ENCODE data around the gene CDK18. TPM values are rescaled to one million over a fixed set of nuclear protein-coding genes. Genes with fewer than 3 reads are reported as not detected.

The CDK18 gene
- total RNA-seq, 1 experiment from 2014 or later = 38.5 TPM

DNA sequence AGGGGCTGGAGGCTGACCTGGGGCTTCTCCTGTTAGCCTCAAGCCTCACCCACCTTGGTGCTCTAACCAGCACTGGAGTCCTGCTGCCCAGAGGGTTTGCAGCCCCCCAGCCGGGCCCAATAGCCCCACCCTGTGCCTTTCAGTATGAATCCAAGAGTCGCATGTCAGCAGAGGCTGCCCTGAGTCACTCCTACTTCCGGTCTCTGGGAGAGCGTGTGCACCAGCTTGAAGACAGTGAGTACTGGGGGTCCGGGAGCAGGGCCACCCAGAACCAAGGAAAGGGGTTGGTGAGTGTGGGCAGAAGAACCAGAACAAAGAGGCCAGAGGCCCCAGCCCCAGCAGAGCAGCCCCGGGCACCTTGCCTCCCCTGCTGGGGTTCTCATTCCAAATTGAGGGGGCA, 25.6 kb downstream of the CDK18 start:
- Histone ChIP-seq H2BK5ac (ENCODE audit: insufficient read length, low read length) (no peak overlapping the region), H2AFZ (ENCODE audit: low read length) (no peak overlapping the region), H4K91ac (ENCODE audit: insufficient read length, low read depth, low read length) (no peak overlapping the region), H3K4ac (ENCODE audit: low read depth, low read length) (no peak overlapping the region), H4K20me1 (ENCODE audit: control insufficient read depth, insufficient read depth, insufficient read length) (no peaks in the 10 kb centered on the region), H2BK12ac (ENCODE audit: insufficient read length, low read depth, low read length) (no peak overlapping the region), H3K9ac (ENCODE audit: extremely low read depth, insufficient read length, low read length) (no peak overlapping the region), H3K56ac (ENCODE audit: insufficient read length, low read depth, low read length) (no peak overlapping the region), H4K5ac (ENCODE audit: insufficient read length, low read depth, low read length) (no peak overlapping the region), H2BK120ac (ENCODE audit: low read depth, low read length, poor library complexity, severe bottlenecking) (no peak overlapping the region), H3K9me3 (ENCODE audit: control insufficient read depth, low read depth, low read length) (no peaks in the 10 kb centered on the region), H3K23ac (ENCODE audit: insufficient read length, low read depth, low read length) (no peak overlapping the region), H3K4me1 (ENCODE audit: insufficient read depth, low read length) (no peaks in the 10 kb centered on the region), H3K79me1 (ENCODE audit: insufficient read depth, low read depth, low read length, poor library complexity, severe bottlenecking) (no peaks in the 10 kb centered on the region), H4K8ac (replicated peaks; ENCODE audit: insufficient read length, low read depth, low read length) (no peak overlapping the region), H2BK15ac (ENCODE audit: low read depth, low read length) (no peak overlapping the region), H3T11ph (ENCODE audit: low read length) (no peak overlapping the region), H3K18ac (ENCODE audit: insufficient read length, low read depth, low read length) (no peak overlapping the region), H3K4me2 (ENCODE audit: insufficient read depth, insufficient read length, low read length) (no peak overlapping the region), H3K79me2 (ENCODE audit: insufficient read depth, low read length) (no peaks in the 10 kb centered on the region), H3K14ac (ENCODE audit: insufficient read depth, low read length) (no peak overlapping the region), H3K27ac (ENCODE audit: insufficient read length, low read depth, low read length) (no peak overlapping the region), H2AK5ac (ENCODE audit: insufficient read length, low read length) (no peak overlapping the region), H3K27me3 (ENCODE audit: insufficient read depth, low read length) (no peaks in the 10 kb centered on the region), H3K23me2 (ENCODE audit: insufficient read length, low read depth, low read length, poor library complexity, severe bottlenecking) (no peaks in the 10 kb centered on the region), H2BK20ac (ENCODE audit: low read depth, low read length, poor library complexity, severe bottlenecking) (no peak overlapping the region)
- H3K27me3 Mint-ChIP-seq (ENCODE audit: low read depth) = peaks cover 14% of the 10 kb centered on the region
- no peak overlapping the region for H3K4me3 Mint-ChIP-seq
- H3K36me3 Mint-ChIP-seq (ENCODE audit: insufficient read depth in 1 of 3, low read depth in 3 of 3) = peaks cover 21 to 59% (median 38%) of the 10 kb centered on the region in 3 experiments; a peak in 6 of 7 replicates
- no peaks in the 10 kb centered on the region for H3K9me3 Mint-ChIP-seq
- peaks cover 9 to 20% of the 10 kb centered on the region in 2 experiments for H3K4me1 Mint-ChIP-seq
- WGBS (ENCODE audit: extremely low coverage, insufficient read length, low lambda C conversion rate) = no CpG with 5 or more reads among the region's 6 CpGs
- TF ChIP-seq, protein P1, sequence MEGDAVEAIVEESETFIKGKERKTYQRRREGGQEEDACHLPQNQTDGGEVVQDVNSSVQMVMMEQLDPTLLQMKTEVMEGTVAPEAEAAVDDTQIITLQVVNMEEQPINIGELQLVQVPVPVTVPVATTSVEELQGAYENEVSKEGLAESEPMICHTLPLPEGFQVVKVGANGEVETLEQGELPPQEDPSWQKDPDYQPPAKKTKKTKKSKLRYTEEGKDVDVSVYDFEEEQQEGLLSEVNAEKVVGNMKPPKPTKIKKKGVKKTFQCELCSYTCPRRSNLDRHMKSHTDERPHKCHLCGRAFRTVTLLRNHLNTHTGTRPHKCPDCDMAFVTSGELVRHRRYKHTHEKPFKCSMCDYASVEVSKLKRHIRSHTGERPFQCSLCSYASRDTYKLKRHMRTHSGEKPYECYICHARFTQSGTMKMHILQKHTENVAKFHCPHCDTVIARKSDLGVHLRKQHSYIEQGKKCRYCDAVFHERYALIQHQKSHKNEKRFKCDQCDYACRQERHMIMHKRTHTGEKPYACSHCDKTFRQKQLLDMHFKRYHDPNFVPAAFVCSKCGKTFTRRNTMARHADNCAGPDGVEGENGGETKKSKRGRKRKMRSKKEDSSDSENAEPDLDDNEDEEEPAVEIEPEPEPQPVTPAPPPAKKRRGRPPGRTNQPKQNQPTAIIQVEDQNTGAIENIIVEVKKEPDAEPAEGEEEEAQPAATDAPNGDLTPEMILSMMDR (conservative IDR thresholded peaks at IDR 0.05) = no peak
- H3K27ac Mint-ChIP-seq = no peak overlapping the region; a peak in 1 of 7 replicates
- no peak for DNase-seq
